HG02870 (cell line): ENCODE results near the gene NR3C2.
"Not testable (repeated sequence)": the region's sequence is repeated elsewhere in the genome, so short reads cannot be mapped to it uniquely, and the experiment has no call there.

Source experiments
- ATAC-seq: cut with Tn5 transposase; IDR thresholded peaks from one replicate; pipeline ENCODE4 v1.9.1; 2021; ENCODE audit warnings: mild to moderate bottlenecking, moderate library complexity; ENCODE audit not compliant: unreplicated experiment

Gene NR3C2

DNA sequence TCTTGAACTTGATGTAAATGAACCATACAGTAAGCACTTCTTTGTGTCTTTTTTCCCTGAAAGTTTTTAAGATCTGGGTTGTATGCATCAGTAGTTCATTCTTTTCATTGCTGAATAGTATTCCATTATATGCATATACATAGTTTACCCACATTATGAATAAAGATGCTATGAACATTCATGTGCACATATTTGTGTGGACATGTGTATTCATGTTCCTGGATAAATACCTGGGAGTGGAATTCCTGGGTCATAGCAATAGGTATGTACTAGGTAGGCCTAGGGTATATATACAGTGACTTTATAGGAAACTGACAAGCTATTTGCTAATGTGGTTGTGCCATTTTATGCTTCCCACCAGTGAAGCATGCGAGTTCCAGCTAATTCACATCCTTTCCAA lies 215.9 kb downstream of the NR3C2 start:
- ATAC-seq, result no peak

DNA sequence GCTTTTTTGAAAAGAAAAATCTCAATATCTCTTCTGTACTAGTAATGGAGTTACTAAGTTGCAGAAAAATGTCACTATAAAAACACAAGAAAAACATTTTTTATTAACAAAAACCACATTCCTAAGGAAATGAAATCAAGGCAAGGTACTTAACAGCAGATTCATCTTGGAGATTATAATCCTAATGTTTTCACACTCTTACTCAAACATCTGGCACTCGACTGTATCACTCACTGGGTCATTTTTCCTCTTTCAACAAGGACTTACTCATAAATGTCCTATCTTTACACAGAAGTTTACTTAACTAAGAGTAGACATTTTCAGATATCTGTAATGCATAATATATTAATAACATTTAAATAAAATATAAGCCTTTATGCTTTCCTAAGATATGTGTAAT lies 216.6 kb downstream of the NR3C2 start:
- ATAC-seq, result no peak

DNA sequence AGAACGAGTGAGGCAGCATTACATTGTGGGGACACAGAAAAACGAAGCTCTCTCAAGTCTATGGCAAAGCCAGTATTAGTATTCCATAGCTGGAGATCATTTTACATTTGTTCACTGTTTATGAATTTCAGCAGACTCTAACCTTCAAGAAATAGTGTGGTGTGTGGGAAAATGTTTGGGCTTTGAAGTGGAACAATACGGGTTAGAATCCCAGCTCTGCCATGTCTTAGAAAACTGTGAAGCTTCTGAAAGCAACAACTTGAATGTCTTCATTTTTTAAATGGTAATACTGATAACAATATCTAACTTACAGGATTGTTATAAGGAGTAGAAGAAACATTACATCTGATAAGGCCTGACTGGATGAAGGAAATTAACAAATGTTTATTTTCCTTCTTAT lies 217.7 kb downstream of the NR3C2 start:
- ATAC-seq, result no peak

DNA sequence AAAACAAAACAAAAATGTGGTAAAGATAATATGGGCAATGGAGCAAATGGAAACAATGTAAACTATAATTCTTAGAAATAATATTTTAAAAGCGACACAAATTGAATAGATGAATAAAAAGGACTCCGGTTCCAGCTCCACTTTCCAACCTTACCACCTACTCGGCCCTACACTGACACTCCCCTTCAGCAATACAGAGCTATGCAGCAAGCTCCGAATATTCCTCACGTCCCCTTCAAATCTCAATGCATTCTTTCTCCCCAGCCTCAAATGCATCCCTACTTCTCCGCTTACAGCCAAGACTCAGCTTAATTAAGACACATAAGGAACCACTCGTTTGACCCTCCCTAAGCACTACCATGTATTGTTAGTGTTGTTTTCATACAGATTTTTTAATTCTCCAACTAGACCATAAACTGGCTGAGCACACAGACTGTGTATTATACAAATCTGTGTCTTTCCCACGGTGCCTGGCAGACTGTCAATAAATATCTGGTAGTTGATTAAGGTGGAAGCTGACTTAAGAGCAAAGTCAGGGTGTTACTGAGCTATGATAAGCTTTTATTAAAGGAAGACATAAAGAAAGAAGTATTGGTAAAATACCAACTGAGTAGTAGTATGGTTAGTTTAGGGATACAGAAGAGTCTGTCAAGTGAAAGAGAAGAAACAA lies 219.1 kb downstream of the NR3C2 start:
- ATAC-seq, result no peak

DNA sequence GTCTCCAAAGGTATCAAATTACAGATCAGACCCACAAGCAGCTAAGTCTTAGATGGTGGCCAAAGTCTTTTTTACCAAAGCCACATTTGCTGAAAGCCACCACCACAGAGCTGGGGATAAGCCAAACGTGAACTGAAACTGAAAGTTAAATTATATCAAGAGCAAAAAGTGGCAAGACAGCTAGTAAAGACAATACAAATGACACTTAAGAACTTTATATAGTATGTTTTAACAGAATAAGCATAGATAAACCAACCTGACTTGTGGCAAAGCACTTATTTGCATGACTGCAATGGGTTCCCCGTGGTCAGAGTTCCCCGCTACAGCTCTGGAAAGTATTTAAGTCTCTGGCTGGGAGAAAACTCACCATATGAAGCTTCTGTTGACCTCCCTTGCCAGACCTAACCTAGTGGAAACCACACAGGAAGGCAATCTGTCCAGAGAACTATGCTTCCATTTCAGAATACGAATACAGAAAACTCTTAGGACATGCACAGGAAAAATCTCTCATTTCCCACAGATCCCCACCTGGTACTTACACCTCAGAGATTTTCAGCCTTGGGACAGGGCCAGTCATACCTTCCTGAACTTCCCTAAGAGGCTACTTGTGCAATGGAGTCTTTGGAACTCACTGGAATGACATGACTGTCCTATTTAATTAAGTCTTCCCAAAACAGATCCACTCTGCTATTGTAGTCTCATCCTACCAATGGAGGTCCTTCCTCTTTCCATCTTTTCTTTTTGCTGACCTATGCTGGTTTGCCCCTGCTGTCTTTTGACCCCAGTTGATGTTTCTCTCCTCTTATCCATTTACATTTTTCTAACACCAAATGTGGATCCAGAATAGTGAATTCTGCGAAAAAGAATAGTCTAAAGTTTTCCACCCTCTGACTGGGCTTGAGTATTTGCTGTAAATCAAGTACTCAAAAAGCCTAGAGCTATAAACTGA lies 225.1 kb downstream of the NR3C2 start:
- peak; percentile 85 for ATAC-seq

DNA sequence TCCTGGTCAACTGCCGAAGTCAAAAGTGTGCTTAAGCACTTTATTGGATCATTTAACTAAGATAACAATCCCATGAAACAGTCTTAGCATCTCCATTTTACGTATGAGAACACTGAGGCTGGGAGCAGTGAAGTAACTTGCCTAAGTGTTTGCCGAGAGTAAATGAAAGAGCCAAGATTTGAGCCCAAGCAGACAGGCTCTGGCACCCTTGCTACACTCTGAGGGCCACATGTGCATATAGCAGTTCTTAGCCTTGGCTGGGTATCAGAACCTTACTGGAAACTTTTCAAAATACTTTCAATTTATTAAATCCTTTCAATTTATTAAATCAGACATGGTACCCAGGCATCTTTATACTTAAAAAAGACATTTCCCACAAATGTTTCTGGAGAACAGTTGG lies 225.9 kb downstream of the NR3C2 start:
- no peak for ATAC-seq

DNA sequence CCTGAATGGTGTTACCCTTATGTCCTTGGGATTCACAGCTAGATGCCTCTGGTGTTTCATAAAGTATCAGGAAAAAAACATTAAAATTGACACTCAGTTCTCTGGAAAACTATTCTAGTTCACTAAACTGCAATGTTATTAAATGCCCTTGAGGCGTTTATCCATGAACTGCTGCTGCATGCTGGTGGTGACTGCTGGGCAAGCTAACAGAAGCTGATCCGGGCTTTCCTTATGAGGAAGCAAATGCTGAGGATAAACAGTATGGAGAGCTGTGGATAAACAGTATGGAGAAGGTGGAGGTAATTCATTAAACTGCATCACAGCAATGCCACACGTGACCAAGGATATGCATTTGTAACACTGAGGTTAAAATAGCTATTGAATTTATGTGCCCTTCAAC lies 227.0 kb downstream of the NR3C2 start:
- no peak for ATAC-seq

DNA sequence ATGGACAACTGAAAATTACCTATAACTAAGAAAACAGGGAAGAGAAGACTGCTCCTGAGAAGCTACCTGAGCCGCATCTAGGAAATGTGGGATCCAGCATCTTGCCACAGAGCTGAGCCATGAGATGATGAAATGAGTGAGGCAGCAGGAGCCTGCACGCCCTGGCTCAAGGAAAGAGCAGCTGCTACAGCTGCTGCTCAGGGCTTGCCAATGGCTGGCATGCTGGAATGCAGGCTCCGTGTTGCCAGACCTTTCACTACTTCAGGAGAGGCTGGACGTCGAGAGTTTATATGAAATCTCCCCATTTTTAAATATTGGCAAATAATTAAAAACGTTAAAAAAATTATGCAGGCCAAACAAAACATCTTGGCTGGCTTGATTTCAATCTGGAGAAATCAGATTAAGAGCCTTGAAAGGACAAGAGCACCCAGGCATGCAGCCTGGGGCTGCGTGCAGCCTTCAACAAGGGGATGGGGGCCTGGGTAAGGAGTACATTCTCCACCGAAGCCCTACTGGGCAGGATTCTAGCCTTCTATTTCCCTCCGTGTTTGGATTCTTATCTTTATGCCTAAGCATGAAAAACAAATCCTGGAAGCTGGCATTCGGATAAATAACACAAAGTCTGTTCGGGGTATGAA lies 227.6 kb downstream of the NR3C2 start:
- ATAC-seq, result no peak

DNA sequence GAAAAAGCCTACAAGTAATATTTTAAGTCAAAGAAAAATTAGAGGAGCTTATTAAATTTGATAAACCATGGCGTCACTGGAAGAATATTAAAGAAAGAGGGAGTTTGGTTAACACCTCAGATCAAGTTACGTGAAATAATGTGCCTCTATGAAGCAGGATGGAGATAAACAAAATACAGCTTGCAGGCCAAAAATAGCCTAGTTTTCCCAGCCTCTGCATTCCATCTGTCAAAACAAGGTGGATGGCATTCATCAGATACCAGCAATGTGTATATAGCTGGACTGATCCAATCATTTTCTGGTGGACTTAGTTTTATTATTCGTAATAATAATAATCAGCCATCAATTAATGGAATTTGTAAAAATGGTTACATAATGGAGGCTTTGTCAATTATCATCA lies 230.7 kb downstream of the NR3C2 start:
- no peak for ATAC-seq

DNA sequence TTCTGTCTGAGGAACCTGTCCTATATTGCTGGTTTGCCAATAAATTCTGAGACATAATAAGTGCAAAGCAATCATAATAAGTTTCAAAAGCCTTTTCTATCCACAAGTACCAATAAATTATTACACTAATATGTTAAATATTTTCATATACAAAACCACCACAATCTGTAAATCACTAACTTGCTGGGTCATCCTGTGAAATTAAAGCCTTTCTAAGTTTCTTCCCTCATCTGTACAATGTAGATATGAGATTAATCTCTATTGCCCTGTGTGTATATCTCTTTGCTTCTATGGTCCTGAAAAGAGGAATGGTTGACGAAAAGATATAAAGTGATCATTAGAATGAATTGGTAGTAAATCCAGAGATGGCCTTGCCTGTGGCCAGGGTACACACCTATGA lies 231.6 kb downstream of the NR3C2 start:
- no peak for ATAC-seq

DNA sequence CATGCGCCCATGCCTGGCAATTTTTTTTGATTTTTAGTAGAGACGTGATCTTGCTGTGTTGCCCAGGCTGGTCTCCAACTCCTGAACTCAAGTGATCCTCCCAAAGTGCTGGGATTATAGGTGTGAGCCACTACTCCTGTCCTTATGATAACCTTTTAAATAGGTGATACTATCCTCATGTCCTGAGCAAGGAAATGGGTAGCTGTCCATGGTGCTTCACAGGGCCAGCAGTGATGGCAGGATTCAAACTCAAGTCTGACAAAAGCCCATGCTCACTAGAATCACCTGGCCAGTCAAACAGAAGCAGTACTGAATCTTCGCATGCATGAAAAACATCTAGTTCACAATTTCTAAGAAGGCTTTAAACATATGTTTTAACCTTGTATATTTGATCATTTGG lies 235.1 kb downstream of the NR3C2 start:
- ATAC-seq, result no peak

DNA sequence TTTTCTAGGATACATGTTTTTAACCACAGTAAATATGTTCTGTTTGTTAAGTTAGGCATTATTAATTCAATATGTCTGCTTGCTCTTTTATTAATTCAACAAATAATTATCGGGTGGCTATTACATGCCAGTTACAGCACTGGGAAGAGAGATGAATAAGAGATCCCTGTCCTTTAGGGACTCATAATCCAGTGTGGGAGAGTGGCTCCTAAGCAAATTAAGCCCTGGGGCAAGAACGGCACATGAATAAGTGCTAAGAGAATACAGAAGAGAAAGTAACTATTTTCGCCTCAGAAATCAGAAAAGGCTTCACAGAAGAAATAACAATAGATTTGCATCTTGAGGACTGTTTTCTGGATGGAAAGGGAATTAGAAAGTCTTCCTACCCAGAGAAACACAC lies 236.7 kb downstream of the NR3C2 start:
- no peak for ATAC-seq

DNA sequence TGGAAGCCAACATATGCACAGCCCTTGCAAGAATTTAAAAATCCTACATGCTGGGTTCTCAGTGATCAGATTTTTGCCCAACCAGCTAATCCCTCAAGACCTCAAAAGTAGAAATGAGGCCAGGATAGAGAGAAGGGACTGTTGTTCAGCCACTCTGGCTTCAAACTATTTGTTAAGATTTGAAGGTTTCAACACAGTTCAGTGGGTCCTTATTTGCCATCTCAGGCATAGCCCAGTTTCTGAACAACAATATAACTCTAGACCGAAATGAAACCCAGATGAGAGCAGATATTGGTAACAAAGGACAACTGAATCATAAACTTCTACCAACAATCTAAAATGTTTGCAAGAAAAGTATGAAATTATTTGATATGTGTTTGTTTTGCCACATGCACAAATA lies 237.3 kb downstream of the NR3C2 start:
- ATAC-seq, result no peak

DNA sequence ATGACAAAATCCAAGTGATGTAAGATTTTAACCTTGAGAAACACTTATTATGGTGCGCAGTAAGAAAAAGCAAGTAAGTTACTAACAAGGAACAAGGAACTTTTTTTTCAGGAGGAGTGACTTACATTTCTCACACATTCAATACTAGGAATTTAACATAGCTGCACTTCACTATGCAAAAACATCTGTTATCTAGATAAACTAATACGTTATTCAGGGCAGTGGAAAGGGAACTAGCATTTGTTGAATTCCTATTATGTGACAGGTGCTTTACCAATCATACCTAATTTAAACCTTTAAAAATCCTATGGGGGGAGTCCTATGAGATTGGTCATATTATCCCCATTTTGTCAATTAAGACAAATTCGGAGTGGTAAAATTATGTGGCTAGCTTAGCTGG lies 238.0 kb downstream of the NR3C2 start:
- ATAC-seq, result no peak

DNA sequence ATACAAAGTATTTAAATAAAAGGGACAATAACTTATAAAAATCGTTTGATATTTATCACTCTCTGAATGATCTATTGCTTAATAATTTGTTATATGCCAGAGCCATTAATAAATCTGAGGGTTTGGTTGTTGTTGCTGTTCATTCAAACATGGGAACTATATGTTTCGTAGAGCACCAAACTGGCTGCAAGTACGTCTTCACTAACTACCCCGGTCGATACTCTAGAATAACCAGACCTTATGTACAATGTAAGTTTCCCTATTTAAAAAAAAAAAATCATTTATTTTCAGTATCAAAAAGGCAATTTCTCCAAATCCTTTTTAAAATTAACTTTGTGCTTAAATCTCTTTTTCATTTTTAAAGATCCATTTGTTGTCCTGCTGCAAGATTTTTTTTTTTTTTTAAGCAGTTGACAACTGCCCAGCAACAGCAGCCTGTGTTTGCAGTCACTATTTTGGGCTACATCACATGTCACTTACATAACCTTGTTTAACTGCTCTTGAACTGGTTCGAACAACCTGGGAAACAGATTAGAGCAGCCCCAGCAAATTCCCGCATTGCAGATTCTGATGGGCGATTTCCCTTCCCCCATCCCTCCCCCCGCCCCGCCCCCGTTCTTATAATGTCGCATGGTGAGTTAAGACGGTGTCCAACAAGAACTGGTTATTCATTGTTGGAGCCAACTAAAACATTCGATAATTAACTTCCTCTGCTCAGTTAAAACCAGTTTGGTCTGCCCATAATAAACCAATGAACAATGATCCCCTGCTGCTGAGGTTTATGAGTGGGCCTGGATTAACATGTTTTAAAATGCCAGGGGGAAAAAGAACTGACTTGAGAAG lies 238.9 kb downstream of the NR3C2 start:
- no peak for ATAC-seq

DNA sequence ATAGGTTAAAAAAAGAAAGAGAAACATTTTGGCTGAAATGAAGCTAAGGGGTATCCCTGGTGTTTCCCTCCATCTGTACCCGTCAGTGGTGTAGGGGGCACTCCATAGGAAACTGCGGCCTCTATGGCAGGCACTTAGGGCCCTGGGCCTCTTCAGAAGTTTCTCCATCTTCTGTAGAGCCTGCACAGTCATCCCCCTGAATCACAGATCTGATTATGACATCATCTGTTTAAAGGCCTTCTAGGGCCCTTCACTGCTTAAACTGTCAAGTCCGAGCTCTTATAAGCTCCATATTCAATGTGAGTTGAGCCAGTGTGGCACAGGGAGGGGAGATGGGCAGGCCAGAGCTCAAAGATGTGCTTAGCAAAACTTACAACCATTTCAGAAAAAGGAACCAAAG lies 241.3 kb downstream of the NR3C2 start:
- no peak for ATAC-seq

DNA sequence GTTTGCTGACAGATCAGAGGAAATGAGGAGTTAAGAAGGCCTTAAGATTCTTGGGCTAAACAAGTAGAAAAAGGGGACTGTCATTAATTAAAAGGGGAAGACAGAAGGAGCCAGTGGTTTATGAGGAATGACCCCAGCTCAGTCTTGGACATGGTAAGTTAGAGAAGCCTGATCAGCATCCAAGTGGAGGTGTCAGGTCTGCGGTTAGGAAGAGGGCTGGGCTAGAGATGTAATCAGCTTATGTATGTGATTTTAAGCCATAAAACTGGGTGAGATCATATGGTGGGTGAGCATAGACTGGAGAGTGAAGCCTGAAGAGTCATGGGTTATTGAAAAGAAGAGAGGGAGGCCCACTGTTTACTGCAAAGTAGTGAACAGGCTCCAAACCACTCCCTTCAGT lies 246.1 kb downstream of the NR3C2 start:
- ATAC-seq, result no peak

DNA sequence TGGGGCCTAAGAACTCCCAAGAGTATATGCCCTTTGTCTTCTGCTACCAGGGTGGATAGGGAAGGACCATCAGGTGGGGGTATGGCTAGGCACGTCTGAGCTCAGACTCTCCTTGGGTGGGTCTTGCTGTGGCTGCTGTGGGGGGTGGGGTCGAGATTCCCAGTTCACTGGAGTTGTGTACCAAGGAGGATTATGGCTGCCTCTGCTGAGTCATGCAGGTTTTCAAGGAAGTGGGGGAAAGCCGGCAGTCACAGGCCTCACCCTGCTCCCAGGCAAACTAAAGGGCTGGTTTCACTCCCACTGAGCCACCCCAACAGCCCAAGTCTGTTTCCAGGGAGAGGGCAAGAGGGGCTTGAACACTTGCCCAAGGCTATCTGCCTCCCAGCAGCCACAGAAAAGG lies 249.7 kb downstream of the NR3C2 start:
- ATAC-seq, result no peak

DNA sequence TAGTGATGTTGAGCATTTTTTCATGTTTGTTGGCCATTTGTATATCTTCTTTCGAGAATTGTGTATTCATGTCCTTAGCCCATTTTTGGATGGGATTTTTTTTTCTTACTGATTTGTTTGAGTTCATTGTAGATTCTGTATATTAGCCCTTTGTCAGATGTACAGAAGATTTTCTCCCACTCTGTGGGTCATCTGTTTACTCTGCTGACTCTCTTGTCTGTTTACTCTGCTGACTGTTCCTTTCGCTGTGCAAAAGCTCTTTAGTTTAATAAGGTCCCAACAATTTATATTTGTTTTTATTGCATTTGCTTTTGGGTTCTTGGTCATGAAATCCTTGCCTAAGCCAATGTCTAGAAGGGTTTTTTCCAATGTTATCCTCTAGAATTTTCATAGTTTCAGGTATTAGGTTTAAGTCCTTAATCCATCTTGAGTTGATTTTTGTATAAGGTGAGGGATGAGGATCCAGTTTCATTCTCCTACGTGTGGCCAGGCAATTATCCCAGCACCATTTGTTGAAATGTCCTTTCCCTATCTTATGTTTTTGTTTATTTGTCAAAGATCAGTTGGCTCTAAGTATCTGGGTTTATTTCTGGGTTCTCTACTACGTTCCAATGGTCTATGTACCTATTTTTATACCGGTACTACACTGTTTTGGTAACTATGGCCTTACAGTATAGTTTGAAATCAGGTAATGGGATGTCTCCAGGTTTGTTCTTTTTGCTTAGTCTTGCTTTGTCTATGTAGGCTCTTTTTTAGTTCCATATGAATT lies 254.6 kb downstream of the NR3C2 start:
- ATAC-seq, result not testable (repeated sequence)

DNA sequence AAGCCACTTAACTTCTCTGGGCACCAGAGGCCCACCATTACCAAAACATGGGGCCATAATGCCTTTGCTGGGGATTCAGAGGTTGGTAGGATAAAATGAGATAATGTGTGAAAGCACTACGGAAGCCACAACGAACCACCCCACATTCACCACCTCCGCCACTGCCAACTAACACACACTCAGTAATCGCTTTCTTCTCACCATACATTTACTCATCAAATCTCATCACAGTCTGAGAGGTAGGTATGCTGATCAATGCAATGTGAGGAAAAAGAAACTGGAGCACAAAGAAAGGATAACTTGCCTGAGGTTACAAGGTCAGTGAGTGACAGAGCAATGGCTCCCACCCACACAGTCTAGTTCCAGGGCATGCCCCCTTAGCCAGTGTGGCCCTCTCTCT lies 257.3 kb downstream of the NR3C2 start:
- ATAC-seq, result no peak
